NCI-H2196 treated with DMSO at 0.1 percent for 48 hours (cell line): ENCODE results near the gene TSC1.
"Not testable (repeated sequence)": the region's sequence is repeated elsewhere in the genome, so short reads cannot be mapped to it uniquely, and the experiment has no call there.

Experiments
- DNase-seq: peaks from one replicate; lab custom pipeline; 2025; ENCODE audit not compliant: unreplicated experiment; lab: John Stamatoyannopoulos, UW

The TSC1 gene

DNA sequence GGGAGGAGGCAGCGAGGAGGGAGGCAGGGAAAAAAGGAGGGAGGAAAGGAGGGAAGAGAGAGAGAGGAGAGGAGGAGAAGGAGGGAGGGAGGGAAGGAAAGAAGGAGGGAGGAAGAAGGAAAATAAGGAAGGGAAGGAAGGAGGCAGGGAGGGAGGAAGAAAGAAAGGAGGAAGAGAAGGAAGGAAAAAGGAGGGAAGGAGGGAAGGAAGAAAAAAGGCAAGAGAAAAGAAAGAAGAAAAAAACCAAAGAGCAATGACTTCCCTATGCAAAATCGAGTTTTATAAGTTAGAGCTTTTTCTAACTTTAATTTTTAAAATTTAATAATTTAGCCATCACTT lies 33.7 kb upstream of the TSC1 start:
- DNase-seq, result no peak

- no peak for DNase-seq
These were observed 32.2 kb upstream of the TSC1 start for GRCh38 chr9:132976571-132976970.

DNA sequence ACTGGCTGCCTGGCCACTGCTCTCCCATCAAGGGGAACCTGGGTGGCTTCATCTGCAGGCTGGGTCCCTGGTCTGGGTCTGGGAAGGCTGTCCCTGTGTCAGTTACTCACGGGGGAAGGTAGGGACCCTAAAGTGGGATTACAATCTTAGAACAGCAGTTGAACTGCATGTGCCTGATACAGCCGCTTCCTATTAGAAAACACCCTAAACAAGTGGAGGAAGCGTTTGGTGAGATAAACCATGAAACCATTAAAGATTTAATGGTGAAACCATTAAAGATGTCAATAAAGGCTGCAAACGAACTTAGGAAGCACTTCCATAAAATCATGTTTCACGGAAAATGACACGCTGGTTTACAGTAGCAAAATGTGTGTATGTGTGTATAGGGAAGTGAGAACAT lies 31.5 kb upstream of the TSC1 start:
- no peak for DNase-seq

GRCh38 chr9:132973713-132974112 lies 29.3 kb upstream of the TSC1 start:
- DNase-seq, result no peak

- DNase-seq, result no peak
These were observed 28.8 kb upstream of the TSC1 start for GRCh38 chr9:132973166-132973565.

- no peak for DNase-seq
These were observed 26.1 kb upstream of the TSC1 start for GRCh38 chr9:132970324-132971062.

DNA sequence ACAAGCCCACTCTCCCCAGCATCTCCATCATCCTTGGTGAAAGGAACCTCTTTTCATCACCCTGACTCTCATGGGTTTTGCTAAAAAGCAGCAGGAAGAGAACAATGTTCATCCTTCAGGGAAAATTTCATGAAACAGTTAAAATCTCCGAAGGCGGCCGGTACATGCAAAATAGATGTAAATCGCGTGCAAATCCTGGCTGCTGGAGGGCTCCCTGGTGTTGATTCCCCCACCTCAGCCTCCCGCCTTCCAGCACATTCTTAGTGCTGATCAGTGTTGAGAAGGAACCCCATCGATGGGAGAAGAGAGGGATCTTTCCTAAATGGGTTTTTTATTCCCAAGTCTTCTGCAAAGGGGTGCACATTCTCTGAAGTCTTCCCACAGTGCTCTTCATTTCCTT lies 25.4 kb upstream of the TSC1 start:
- no peak for DNase-seq

DNA sequence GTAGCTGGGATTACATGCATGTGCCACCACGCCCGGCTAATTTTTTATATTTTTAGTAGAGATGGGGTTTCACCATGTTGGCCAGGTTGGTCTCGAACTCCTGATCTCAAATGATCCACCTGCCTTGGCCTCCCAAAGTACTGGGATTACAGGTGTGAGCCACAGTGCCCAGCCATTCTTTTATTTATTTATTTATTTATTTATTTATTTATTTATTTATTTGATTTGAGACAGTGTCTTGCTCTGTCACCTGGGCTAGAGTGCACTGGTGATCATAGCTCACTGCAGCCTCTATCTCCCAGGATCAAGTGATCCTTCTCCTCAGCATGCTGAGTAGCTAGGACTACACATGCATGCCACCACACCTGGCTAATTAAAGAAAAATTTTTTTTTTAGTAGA lies 23.5 kb upstream of the TSC1 start:
- not testable (repeated sequence) for DNase-seq

- no peak for DNase-seq
These were observed 21.1 kb upstream of the TSC1 start for GRCh38 chr9:132965478-132965877.

DNA sequence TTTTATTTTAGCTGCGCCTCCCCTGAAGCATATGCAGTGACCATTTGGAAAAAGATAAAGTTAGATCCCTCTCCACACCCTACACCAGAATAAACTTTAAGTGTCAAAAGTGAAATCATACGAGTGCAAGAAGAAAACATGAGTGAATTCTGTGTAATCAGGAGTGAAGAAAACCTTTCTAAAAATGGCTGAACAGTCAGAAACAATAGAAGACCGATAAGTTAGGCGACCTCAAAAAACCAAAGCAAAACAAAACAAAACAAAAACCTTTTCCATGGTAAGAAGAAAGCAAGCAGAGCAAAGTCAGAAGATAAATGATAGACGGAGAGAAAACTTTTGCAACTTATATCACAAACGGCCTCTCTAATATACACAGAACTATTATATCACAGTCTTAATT lies 16.6 kb upstream of the TSC1 start:
- no peak for DNase-seq

DNA sequence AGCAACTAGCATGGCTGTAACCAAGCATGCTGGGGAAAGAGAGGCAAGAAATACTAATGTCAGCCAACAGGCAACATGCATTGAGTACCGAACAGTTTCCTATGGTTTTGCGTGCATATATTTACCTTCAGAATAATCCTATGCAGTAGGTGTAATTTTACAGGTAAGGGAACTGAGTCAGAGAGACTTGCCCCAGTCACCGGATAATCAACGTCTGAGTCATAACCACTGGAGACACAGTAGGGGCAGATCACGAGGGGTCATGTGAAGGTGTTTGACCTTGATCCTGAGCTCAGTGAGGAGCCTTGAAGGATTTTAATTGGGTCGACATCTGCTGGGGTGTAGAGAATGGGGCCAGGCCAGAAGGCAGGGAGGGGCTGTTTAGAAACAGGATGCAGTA lies 13.4 kb upstream of the TSC1 start:
- no peak for DNase-seq

DNA sequence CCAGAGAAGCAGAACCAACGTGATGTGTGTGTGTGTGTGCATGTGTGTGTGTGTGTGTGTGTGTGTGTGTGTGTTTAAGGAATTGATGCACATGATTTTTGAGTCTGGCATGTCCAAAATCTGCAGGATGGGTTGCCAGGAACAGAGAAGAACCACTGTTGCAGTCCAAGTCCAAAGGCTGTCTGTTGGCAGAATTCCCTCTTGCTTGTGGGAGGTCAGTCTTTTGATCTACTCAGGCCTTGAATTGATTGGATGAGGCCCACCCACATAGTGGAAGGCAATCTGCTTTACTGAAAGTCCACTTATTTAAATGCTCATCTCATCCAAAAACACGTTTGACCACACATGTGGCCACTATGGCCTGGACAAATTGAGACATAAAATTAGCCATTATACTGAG lies 11.4 kb upstream of the TSC1 start:
- no peak for DNase-seq

GRCh38 chr9:132955123-132955522 lies 10.7 kb upstream of the TSC1 start:
- DNase-seq, result no peak

- DNase-seq, result no peak
These were observed 5.3 kb upstream of the TSC1 start for GRCh38 chr9:132949709-132950108.

DNA sequence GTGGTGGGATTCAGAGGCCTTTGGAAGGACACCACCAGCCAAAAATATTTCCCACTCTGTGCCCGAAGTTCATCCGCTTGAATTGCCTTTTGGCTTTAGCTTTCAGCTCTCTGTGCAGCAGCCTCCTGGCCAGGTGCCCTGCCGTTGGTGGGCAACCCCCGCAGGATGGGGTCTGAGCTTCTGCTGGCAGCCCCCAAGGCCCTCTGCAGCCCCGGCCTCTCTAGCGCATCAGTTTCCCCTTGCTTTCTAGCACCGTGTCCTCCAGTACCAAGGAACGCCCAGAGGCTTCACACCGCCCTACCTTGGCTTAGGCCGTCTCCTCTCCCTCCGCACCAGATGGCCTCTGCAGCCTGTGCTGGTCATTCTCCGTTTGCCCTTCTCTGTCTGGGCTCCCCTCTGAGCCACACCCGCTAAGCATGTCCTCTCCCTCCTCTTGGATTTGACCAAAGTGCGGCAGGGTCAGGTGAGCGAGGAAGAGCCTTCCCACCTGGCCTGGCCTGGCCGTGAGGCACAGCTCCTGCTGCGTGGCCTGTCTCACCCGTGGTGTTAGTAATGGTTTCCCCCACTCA lies 4.2 kb upstream of the TSC1 start:
- DNase-seq, result no peak

- DNase-seq, result no peak
These were observed 3.3 kb upstream of the TSC1 start for GRCh38 chr9:132947756-132948155.

GRCh38 chr9:132946631-132947295 lies 2.3 kb upstream of the TSC1 start:
- no peak for DNase-seq

- no peak for DNase-seq
These were observed 1.8 kb upstream of the TSC1 start for GRCh38 chr9:132946211-132946610.

DNA sequence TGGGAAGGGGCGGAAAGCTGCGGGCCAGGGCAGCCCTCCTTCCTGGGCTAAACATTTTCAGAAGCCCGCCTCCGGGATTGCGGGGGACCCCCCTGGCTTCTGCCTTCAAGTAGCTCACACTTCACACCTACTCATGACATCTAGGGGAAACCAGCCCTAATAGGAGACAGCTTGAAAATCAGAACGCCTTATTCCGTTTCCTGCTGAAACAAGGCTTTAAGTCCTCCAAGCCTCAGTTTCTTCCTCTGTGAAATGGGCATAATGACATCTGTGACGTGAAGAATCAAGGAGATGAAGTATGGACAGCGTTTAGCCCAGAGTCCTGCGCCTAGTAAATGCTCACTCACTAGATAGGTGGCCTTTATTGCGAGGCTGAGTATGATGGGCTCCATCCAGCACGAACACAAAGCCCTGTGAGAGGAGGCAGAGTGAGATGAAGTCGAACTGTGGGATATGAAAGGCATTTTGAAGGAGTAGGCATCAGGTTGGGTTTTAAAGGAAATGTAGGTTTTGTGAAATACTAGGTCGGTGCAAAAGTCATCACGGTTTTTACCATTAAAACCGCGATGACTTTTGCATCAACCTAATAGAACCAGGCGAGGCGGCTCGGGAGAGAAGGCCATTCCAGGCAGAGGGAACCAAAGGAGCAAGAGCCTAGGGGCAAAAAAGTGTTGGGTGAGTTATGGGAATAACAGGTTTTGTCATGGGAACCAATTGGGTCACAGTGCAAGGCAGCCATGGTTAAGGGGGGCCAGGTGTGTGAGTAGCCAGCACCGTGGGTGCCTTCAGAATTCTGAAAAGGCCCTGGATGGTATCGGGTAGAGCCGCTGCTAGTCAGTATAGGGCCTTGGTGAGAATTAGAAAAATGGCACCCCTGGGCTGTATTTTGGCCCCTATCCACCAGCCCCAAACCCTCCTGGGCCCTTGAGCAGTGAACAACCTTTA lies 1.0 kb upstream of the TSC1 start:
- DNase-seq, result no peak

- no peak for DNase-seq
These were observed 644 bp downstream of the TSC1 start for GRCh38 chr9:132943651-132944293.

DNA sequence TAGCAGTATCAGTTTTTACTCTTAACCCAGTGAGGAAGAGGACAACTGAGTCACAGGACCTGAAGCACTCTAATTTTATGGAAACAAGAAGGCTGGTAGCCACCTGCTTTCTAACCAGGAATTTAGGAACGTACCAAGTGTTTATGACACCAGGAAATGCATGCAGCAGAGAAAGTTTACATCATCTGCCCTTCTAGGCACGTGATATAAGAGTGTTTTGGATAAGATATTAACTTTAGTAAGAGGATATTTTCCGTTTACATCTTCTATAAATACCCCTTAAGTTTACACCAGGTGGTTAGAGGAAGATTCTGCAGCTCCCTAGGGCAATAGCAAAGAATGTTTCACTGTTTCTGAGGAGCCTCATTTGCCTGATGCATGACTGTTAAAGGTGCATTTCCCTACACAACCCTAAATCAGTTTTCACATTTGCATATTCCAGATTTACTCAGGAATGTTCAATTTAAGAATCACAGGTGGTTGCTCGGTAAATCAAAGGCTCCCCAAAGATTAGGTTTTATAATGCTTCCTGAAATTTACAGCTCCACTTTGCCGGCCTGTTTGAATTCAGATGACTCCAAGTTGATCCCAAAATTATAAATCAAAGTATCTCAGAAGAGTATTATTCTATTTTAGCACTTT lies 1.8 kb downstream of the TSC1 start:
- no peak for DNase-seq
